NCI-H2171 (cell line): ENCODE results near the gene GLIPR2.
"Not testable (repeated sequence)": the region's sequence is repeated elsewhere in the genome, so short reads cannot be mapped to it uniquely, and the experiment has no call there.

Source experiments
- DNase-seq: peaks from one replicate; lab custom pipeline; 2025; lab: John Stamatoyannopoulos, UW

The GLIPR2 gene

DNA sequence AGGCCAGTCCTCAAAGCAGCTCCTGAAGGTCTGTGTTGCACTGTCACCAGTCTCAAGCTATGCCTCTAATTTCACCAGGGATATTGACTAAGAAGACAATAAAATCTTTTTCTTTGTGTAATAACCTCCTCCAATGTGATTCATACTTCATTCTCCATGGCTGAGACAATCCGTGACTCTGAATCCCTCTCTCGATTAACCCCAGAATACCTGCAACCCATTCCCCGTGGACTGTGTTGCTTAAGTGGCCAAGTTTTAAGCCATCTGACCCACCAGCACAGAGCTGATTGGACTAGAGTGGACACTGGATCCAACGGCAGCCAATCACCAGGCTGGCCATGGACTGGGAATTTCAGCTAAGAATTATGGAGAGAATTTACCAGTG, 27.2 kb downstream of the GLIPR2 start:
- no peak for DNase-seq

DNA sequence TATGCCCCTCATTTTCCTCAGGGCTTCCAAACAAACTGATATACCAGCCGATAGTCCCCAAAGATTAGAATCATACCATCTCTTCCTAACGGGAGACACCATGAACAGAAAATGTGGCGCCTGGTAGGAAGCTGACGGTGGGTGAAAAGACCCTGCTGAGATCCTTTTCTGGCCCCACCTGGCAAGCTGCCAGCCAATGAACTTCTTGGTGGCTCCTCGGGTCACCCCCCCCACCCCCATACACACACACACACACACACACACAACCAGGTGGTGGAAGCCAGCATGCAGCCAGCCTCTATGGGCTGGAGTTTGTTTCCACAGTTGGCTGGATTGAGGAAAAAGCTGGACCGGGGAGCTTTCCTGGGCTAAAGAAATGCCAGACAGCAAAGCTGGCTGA, 27.8 kb downstream of the GLIPR2 start:
- no peak for DNase-seq

DNA sequence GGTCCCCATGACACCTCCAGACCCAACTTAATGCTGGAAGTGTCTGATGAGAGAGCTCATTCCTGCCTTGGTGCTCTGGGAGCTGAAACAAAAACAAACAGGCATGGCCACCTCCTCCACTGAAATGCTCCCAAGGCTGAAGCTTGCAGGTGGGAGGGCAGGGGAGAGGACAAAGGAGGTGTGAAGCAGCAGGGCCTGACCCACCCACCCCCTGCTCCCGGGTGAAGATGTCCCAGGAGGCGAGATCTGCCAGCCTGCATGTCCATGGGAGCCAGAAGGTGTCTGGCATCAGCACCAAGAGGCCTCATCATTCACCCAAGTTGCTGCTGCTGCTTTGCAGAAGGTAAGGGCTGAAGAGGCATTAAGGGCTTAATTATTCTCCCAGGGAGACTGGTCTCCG, 28.5 kb downstream of the GLIPR2 start:
- DNase-seq: no peak

DNA sequence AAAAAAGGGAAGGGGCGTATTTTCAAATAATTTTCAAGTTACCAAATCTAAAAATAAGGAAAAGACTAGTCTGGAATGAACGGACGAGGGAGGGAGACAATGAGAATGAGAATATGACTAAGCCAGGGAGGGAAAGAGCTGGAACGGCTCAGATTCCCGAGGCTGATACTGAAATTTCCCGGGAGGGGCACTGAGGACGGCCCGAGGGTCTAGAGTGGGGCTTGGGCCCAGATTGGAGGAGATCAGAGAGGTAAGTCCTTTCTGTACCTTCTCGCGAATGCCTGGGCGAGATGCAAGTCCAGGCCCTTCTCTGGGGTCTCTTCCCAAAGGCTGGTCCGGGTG, 29.3 kb downstream of the GLIPR2 start:
- no peak for DNase-seq

DNA sequence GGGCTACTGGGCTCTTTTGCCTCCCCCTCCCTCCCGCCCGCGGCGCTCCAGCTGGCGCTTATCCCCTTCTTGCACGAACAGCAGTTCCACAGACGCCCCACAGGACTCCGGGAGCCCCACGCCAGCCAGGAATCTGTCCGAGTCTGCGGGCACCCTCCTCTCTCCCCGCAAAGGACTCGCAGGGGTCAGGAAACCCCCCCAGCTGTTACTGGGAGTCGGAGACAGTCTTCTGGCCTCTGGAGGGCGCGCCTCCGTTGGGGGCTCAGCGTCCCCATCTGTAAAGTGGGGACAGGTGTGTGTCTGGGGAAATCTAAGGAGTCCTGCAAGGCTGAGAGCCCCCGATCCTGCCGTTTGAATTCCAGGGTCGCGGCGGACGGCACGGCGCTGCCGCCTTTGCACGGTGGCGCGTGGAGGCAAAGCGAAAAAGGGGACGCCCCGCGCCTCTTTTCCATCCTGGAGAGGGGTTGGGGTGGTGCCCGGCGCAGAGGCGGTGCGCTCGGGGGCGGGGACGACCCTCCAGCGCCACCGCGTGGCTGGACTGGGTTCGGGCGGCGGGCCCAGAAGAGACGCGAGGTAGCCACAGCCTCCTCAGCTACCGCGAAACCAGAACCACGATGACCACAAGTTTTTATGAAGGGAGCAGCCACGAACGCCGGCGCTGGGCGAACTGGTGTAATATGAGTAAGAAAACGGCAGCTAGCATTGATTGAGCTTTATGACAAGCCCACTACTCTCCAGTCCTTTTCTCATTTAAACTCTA, 29.8 kb downstream of the GLIPR2 start:
- peak; percentile 16 for DNase-seq

DNA sequence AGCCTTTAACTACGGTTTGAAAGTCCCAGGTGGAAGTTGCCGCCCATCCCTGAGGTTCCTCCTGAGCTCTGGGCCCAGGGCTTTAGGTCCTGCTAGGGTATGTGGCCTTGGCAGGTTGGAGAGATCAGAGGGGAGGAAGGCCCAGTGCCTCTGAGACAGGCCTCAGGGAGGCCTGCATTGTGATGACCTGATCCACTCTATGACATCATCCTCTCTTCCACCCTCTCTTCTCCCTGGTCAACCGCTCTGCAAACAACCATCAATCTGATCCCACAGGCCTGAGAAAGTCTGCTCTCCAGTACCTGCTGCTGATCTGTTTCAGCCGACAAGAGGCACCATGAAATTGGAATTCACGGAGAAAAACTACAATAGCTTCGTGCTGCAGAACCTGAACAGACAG, 32.6 kb downstream of the GLIPR2 start, which contains the start of gene CCIN:
TSS of gene CCIN (plus strand) at position 223 of the 400 bp plus-strand sequence. CDS start at position 338, 115 bp downstream.
- no peak for DNase-seq

DNA sequence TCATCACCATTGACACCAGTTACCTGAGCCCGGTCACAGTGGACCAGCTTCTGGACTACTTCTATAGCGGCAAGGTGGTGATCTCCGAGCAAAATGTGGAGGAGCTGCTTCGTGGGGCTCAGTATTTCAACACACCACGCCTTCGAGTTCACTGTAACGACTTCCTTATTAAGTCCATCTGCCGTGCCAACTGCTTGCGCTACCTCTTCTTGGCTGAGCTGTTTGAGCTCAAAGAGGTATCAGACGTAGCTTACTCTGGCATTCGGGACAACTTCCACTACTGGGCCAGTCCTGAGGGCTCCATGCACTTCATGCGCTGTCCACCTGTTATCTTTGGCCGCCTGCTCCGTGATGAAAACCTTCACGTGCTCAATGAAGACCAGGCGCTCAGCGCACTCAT, 33.2 kb downstream of the GLIPR2 start:
- no peak for DNase-seq

DNA sequence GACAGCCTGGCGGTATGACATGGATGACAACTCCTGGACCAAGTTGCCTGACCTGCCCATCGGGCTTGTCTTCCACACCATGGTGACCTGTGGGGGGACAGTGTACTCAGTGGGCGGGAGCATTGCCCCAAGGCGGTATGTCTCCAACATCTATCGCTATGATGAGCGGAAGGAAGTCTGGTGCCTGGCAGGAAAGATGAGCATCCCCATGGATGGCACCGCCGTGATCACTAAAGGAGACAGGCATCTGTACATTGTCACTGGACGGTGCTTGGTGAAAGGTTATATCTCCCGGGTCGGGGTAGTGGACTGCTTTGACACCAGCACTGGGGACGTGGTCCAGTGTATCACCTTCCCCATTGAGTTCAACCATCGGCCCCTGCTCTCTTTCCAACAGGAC, 34.0 kb downstream of the GLIPR2 start:
- DNase-seq: no peak

DNA sequence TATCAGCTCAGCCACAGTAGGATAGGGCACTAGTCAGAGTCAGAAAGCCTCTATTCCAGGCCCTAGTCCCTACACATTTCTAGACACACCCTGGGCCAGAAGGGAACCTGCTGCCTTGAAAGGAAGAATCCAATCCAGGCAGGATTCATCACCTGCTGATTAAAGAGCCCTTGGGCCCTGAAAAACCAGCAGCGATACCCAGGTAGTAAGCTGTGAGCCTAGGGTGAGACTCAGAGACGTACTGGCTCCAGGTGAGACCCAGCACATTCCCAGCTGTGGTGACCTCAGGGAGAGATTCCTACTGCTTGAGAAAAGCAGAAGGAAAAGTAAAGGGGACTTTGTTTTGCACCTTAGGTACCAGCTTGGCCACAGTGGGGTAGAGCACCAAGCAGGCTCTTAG, 37.3 kb downstream of the GLIPR2 start:
- no peak for DNase-seq

DNA sequence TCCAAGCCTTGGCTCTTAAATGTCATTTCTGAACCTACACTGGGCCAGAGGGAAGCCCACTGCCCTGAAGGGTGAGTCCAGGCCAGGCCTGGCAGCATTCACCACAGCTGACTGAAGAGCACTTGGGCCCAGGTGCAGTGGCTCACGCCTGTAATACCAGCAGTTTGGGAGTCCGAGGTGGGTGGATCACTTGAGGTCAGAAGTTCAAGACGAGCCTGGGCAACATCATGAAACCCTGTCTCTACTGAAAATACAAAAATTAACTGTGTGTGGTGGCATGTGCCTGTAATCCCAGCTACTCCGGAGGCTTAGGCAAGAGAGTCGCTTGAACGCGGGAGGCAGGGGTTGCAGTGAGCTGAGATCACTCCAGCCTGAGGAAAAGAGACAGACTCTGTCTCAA, 37.7 kb downstream of the GLIPR2 start:
- no peak for DNase-seq

DNA sequence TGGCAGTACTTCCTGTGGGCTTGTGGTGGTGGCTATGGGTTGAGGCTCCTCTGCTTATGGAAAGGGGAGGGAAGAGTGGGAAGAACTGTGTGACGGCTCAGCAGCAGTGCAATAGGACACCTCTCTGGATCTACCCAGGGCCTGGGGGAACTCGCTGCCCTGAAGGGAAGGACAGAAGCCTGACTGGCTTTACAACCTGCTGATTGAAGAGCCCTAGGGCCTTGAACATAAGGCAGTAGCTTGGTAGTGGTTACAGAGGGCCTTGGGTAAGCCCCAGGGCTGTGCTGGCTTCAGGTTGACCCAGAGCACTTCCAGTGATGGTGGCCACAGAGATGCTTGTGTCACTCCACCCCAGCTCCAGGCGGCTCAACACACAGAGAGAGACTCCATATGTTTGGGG, 38.2 kb downstream of the GLIPR2 start:
- DNase-seq: no peak

DNA sequence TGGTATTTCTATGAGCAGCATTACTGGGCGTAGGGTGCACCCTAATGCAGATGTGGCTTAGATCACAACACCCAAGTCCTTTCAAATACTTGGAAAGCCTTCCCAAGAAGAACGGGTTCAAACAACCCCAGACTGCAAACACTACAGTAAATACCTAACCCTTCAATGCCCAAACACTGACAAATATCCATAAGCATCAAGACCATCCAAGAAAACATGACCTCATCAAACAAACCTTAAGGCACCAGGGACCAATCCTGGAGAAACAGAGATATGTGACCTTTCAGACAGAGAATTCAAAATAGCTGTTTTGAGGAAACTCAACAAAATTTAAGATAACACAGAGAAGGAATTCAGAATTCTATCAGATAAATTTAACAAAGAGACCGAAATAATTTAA, 38.7 kb downstream of the GLIPR2 start:
- not testable (repeated sequence) for DNase-seq

DNA sequence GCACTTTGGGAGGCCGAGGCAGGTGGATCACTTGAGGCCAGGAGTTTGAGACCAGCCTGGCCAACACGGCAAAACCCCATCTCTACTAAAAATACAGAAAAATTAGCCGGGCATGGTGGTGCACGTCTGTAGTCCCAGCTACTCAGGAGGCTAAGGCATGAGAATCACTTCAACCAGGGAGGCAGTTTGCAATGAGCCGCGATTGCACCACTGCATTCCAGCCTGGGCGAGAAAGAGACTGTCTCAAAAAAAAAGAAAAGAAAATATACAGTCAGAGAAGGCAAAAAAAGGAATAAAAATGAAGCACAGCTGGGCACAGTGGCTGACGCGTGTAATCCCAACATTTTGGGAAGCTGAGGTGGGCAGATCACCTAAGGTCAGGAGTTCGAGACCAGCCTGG, 40.0 kb downstream of the GLIPR2 start:
- not testable (repeated sequence) for DNase-seq

DNA sequence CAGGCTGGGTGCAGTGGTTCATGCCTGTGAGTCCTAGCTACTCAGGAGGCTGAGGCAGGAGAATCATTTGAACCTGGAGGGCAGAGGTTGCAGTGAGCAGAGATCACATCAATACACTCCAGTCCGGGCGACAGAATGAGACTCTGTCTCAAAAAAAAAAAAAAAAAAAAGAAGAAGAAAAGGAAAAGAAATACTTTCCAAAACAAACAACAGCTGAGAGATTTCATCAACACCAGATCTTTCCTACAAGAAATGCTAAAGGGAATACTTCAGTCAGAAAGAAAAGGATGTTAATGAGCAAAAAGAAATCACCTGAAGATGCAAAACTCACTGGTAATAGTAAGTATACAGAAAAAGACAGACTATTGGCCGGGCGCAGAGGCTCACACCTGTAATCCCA, 41.0 kb downstream of the GLIPR2 start:
- DNase-seq: no peak

DNA sequence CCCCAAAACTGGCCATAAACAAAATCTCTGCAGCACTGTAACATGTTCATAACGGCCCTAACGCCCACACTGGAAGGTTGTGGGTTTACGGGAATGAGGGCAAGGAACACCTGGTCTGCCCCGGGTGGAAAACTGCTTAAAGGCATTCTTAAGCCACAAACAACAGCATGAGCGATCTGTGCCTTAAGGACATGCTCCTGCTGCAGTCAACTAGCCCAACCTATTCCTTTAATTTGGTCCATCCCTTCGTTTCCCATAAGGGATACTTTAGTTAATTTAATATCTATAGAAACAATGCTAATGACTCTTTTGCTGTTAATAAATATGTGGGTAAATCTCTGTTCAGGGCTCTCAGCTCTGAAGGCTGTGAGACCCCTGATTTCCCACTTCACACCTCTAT, 43.7 kb downstream of the GLIPR2 start:
- not testable (repeated sequence) for DNase-seq

DNA sequence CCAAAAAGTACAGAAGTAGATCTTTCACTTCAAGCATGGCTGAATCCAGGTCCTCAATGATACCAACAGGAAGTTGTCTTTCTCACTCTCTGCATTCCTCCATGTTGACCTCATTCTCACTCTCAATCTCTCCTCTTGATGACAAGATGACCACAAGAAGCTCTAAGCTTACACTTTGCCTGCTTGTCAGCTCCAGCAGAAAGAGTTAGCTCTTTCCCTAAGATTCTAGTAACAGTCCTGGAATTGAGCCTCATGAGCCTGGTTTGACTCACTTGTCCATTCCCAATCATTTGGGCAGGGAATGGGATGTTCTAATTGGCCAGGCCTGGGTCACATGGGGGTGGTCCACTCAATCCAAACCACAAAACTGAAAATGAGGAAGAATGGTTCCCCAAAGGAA, 50.9 kb downstream of the GLIPR2 start:
- no peak for DNase-seq

DNA sequence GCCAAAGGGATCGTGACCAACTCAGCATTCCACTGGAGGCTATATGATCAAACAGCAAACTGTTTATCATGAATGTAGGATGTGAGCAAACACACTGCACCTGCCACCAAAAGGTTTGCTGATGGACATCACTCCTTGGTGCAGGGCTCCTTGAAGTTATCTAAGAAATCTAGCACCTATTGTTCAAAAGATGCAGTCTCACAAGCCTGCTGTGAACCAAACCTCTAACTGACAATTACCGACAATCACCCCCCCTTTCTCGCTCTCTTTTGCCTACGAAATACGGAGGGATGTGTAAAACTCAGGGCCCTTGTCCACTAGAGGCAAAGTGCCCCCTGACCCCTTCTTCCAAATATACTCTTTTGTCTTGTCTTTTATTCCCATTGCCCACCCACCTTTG, 51.7 kb downstream of the GLIPR2 start:
- DNase-seq: no peak

DNA sequence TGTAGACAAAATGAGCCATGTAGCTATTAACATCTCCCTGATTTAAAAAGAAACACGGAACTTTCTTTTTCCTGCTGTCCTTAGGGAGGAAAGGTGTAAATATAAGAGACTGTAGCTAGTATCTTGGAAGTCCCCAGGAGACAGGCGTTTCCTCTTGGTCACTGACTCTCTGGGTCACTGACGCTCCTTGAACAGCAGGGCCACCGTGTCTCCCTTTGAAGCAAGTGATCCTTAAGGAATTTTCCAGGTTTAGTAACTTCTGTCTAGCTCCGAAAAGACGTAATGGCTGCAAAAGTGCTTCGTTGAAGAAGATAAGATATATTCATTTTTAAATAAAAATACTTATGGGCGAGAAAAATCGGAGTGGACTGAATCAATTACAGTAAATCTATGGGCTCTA, 53.4 kb downstream of the GLIPR2 start:
- no peak for DNase-seq

DNA sequence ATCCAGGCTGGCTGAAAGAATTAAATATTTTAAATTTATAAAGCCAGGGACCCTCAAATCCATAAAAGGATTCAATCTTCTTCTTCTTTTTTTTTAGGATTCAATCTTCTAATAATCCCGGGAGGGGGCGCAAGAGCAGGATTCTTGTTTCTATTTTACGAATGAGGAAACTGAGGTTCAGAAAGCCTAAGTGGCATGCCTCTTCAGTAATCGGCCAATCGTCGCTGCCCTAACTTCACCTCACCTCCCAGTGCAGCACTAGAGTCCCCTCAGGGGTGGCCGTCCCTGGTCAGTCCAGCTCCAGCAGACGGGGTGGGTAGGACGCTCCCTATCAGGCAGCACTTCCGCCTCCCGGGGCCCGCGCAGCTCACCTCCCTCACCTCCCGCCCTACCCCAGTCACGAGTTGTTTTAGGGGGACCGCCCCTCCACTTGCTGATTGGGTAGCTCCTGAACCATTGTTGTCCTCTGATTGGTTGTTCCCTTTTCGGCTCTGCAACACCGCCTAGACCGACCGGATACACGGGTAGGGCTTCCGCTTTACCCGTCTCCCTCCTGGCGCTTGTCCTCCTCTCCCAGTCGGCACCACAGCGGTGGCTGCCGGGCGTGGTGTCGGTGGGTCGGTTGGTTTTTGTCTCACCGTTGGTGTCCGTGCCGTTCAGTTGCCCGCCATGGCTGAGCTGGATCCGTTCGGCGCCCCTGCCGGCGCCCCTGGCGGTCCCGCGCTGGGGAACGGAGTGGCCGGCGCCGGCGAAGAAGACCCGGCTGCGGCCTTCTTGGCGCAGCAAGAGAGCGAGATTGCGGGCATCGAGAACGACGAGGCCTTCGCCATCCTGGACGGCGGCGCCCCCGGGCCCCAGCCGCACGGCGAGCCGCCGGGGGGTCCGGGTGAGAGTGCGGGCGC, 54.1 kb downstream of the GLIPR2 start, which contains the start of gene CLTA:
TSS of gene CLTA (plus strand) at position 534 of the 902 bp plus-strand sequence. CDS start at position 670, 136 bp downstream.
- peak; percentile 80 for DNase-seq

DNA sequence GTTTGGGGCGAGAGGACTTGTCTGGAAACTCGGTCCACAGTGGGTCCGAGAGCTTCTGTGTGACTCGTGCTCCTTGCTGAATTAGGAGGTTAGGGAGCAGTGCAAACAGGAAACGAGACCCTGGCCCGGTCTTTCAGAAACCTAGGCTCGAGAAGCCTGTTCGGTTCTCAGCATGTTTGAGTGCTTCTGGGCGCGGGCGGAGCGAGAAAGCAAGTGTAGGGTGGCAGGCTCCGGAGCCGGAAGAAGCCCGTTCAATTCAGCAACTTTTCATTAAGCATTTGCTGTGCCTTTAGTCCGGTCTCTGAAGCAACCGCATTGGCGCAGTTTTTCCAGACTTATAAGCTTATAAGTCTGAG, 54.7 kb downstream of the GLIPR2 start:
- DNase-seq: no peak

DNA sequence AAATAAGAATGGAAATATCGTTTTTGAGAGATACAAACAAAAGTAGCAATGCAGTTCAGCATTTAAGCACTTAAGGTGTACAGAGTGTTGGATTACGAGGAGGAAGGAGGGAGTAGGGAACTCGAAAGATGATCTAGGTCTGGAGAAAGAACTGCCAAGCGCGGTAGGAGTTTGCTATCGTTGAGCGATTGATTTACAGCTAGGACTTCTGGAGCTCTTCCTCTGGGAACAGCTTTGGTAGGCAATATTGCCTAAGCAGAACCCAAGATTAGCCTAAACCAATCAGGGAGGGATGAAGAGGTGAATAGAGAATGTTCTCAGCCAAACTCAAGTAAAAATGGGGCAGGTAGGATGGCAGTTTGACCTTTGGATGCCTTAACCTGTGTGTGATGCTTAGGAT, 55.2 kb downstream of the GLIPR2 start:
- DNase-seq: no peak

DNA sequence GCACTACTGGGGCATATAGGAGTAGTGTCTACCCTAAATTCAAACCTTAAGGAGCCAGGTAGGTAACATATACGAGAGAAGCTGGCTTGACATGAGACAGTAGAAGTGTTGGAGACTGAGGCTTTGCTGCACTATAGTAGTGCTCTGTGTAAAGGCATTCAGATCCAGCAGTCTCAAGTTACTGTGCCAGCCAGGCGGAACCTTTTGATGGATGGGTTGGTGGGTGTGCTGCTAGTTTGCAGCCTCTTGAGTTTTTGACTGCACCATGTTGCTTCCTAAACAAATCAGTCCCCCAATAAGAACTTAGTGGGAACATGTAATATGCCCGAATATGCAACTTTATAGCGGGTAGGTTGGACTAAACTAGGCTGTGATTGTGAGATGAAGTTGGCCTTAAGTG, 55.7 kb downstream of the GLIPR2 start:
- no peak for DNase-seq

DNA sequence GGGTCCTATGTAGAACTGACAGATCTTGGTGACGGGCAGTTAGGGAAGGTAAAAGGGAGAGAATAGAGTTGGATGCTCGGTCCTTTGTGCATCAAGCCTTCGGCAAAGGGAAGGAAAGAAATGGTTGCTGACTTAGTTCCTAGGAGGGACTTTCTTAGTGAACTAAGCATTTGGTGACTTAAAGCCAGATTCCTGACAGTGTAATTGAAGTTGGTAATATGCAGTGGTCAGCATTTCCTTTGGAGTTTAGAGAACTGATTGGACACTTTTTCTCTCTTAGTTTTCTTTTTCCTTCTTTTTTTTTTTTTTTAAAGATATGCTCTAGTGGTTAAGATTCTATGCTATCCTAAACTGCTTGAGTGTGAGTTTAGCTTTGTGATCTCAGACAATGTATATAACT, 56.5 kb downstream of the GLIPR2 start:
- no peak for DNase-seq
